NOMO-1 treated with dmso at 0.1 percent for 144 hours (cell line): ENCODE results near the gene ELFN2.
"Not testable (repeated sequence)": the region's sequence is repeated elsewhere in the genome, so short reads cannot be mapped to it uniquely, and the experiment has no call there.

ENCODE experiments used
- DNase-seq: peaks from one replicate; lab custom pipeline; 2025; ENCODE audit not compliant: unreplicated experiment; lab: John Stamatoyannopoulos, UW

ELFN2 gene, protein sequence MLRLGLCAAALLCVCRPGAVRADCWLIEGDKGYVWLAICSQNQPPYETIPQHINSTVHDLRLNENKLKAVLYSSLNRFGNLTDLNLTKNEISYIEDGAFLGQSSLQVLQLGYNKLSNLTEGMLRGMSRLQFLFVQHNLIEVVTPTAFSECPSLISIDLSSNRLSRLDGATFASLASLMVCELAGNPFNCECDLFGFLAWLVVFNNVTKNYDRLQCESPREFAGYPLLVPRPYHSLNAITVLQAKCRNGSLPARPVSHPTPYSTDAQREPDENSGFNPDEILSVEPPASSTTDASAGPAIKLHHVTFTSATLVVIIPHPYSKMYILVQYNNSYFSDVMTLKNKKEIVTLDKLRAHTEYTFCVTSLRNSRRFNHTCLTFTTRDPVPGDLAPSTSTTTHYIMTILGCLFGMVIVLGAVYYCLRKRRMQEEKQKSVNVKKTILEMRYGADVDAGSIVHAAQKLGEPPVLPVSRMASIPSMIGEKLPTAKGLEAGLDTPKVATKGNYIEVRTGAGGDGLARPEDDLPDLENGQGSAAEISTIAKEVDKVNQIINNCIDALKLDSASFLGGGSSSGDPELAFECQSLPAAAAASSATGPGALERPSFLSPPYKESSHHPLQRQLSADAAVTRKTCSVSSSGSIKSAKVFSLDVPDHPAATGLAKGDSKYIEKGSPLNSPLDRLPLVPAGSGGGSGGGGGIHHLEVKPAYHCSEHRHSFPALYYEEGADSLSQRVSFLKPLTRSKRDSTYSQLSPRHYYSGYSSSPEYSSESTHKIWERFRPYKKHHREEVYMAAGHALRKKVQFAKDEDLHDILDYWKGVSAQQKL

GRCh38 chr22:37427135-37427710 is at the start of gene ELFN2:
TSS of gene ELFN2 (minus strand) at chr22:37427479. CDS start at chr22:37375534, 51,945 bp downstream.
- no peak for DNase-seq

- DNase-seq = no peak
Observed at GRCh38 chr22:37476389-37477329, 49.4 kb upstream of the ELFN2 start.

GRCh38 chr22:37474447-37475090 is 47.3 kb upstream of the ELFN2 start:
- no peak for DNase-seq

GRCh38 chr22:37473437-37473946 is 46.2 kb upstream of the ELFN2 start:
- no peak for DNase-seq

DNA sequence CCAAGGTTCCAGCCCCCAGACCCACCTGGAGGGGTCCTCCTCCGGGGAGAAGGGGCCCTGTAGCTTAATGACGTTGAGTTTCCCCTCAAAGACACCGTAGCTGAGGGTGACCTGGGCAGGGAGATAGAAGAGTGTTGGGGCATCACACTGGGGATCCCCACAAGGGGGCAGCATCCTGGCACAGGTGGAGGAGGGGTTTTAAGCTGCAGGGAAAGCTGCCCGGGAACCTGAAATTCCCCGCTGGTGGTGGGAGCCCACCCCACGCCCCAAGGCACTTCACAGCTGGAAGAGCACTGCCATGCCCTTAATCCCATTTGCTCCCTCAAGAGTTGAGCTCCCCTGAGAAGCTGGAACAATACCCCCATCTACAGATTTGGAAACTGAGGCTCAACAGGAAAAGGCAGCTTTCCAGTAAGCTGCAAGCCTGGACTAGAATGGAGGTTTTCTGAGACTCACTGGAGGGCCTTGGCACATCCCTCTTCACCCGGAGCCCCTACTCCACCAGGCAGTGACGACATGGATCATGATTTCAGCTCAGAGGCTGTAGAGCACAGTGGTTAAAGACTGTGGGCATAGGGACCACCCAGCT is 45.2 kb upstream of the ELFN2 start:
- no peak for DNase-seq

DNA sequence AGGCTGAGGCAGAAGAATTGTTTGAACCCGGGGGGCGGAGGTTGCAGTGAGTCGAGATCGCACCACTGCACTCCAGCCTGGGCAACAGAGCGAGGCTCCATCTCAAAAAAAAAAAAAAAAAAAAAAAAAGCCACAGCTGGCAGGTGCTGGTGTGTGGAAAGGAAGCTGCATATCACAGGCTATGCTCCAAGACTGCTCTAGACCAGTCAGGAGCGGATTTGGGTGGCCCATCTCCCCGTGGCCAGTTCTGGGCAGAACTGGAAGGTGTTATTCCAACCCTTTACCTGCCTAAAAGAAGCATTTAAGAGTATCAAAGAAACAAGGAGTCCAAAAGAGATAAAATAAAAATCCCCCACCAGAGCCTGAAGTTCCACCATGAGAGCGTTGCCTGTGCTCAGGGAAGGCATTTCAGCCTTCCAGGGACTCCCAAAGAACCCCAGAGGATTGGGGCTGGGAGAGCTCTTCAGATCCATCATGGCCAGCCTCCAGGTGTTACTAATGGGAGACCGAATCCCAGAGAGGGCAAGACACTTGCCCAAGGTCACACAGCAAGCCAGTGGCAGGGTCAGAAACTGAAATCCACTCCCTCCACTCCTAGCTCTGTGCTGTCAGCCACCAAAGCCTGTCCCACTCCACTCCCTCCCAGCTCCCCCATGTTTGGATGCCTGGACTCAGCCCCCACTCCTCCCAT is 44.6 kb upstream of the ELFN2 start:
- DNase-seq = no peak

DNA sequence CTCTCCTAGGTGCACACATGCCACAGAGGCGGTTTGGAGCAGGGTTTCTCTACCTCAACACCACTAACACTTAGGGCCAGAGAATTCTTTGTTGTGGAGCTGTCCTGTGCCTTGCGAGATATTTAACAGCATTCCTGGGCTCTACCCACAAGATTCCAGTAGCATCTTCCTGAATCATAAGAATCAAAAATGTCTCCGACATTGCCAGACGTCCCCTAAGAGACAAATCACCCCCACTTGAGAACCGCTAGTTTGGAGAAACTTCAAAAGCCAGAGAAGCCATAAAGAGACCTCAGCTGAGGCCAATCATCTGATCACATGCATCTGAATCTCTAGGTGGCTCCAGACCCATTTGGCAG is 42.8 kb upstream of the ELFN2 start:
- no peak for DNase-seq

DNA sequence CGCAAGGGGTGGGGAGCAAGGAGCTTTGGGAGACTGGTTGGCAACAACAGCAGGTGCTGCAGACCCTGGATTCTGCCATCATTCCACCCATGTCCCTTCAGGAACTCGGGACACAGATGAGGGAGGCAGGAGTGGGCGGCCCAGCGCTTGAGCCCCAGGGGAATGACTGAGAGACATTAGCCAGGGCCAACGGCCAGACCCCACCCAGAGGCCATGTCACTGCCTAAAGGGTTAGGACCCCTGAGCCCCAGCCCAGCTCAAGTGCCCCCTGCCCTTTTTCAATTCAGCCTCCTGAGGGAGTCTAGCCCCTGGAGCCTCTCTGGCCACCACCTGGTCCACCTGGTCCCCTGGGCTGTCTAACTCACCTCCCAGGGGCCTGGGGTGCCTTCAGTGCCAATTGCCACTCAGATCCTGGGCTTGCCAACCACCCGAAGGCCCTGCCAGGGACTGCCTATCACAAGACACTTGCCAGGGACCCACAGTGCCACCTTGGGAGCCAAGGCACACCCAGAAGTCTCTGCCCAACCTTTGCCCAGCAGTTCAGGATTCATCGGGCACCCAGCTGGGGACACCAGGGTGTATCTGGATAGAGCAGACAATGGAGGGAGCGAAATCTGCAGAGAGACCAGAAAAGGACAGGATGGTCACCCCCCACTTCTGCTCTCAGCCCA is 42.3 kb upstream of the ELFN2 start:
- DNase-seq = no peak

GRCh38 chr22:37468201-37468695 is 41.0 kb upstream of the ELFN2 start:
- DNase-seq = not testable (repeated sequence)

GRCh38 chr22:37467391-37467955 is 40.2 kb upstream of the ELFN2 start:
- no peak for DNase-seq

- DNase-seq = no peak
Observed at GRCh38 chr22:37464181-37464580, 36.9 kb upstream of the ELFN2 start.

DNA sequence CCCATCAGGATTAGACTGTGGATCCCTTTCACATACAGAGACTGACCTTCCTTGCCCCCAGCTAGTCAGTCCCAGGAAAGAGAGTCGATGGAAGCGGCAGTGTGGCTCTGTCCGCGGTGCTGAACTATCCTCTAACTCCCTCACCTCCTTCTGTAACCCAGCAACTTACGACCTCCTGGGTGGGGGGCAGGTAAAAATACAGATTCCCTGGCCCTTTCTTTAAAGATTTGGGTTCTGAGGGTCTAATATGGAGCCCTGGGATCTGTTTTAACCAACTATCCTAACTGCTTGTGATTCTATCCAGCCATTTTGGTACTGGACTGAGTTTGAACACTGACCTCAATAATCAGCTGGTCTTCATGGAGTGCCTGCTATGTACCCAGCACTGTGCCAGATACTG is 35.7 kb upstream of the ELFN2 start:
- DNase-seq = no peak

GRCh38 chr22:37462436-37462835 is 35.2 kb upstream of the ELFN2 start:
- DNase-seq = no peak

DNA sequence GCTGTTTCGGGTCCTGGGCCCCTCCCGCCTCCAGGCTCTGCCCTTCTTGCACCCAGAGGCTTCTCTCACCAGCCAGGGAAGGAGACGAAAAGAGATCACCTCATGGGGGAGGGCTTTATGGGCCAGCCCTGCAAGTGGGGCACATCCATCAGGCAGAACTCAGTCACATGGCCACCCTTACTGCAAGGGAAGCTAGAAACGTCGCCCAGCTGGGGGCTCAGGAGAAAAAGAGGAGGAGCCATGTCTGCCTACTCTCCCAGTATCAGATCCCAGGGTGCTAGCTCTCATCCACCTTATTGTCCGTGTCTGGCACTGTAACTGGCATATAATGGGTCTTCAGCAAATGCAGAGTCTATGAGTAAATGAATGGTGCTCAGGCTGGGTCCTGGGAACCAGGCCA is 34.7 kb upstream of the ELFN2 start:
- DNase-seq = no peak

GRCh38 chr22:37460684-37461083 is 33.4 kb upstream of the ELFN2 start:
- no peak for DNase-seq

- no peak for DNase-seq
Observed at GRCh38 chr22:37459206-37459605, 31.9 kb upstream of the ELFN2 start.

DNA sequence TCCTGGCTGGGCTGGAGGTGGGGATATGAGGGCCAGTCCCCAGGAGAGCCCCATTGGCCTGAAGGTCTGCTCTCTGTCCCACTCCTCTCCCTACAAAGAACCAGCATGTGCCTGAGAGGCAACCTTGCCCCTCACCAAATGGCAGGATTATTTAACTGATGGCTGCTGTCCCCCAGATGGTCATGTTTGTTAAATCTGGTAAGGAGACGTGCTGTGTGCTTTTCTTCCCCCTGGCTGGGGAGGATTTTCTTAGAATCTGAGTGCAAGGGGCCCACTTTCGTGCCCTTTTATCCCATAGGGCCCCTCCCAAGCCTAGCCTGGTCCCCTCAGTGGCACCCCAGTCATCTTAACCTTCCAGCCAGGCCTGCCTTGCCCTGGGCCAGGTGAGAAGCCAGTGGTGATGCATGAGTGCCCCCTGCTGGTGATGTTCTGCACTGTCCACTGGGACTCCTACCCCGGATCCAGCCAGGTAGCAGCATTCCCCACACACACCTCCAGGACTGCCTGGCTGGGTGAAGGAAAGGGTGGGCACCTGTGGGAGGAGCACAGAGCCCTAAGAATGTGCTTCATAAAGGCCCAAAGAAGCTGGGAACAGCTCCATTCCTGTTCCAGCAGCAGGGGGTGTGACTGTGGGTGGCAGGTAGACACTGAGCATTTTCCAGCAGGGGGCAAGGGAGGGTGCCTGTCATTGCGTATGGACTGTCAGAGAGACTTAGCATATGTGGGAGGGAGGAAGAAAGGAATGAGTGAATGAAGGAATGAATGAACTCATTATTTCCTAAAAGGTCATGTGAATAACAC is 30.0 kb upstream of the ELFN2 start:
- DNase-seq = peak; percentile 21
